ENCODE measurements around the gene VGLL4.
A peak's percentile ranks its signal among the peaks of the same experiment; 100 is the strongest.

Gene VGLL4

DNA sequence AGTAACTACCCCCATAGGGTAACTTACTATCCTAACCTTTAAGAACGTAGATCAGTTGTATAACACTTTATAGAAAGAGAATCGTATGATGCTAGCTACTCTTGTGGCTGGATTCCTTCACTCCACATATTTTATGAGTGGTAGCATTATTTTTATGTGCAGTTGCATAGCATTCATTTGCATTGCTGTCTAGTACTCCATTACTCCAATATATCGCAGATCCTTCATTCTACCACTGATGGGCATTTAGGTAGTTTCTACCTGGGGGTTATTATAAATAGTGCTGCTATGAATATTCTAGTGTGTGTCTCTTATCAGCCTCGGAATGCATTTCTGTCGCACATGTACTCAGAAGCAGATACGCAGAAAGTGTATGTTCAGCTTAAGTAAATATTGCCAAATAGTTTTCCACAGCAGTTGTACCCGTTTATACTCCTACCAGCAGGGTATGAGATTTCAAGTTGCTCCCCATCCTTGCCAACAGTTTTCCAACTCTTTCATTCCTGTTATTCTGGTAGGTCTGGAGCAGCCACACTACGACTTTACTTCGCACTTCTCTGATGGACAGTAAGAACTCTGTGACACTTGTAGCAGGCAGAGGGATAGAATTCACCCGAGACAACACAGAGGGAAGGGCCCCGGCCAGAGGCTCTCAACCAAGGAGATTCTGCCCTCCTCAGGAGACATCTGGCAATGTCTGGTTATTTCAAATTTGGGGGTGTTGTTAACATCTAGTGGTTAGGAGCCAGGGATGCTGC lies 9.8 kb upstream of the VGLL4 start:
- DNase-seq (ENCODE audit: low read depth): no peak

DNA sequence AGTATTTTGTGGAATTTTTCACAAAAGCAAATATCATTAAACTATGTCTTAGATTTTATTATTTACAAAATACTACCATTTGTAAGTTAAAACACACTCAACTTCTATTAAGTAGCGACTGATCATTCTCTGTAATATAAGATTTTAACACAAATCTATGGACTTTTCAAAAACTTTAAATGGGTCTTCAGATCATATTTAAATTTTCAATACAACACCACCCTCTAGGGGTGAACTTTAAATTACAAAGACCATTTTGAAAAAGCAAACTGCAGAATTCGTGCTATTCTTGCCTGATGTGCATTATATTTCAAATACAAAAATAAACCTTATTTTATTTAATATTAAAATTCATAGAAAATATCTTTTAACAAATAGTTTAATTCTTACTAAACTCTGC lies 8.2 kb upstream of the VGLL4 start:
- DNase-seq (ENCODE audit: low read depth): peak; percentile 62

DNA sequence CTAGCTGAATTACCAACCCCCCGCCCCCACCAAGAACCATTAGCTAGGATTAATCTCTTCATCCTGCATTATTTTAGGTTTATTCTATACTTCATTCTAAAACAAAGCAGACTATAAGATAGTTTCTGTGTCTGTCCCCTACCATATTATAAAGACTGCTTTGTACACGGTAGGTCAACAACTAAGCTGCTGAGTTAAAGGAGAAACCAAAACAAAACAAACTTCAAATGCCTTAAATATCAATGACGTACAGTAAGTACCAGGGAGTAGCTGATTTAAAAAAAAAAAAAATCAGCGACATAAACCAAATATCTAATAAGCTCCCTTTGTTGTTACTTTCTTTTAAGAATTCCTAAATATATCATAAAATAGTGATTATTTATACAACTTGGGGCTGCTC lies 7.8 kb upstream of the VGLL4 start:
- no peak for DNase-seq (ENCODE audit: low read depth)

DNA sequence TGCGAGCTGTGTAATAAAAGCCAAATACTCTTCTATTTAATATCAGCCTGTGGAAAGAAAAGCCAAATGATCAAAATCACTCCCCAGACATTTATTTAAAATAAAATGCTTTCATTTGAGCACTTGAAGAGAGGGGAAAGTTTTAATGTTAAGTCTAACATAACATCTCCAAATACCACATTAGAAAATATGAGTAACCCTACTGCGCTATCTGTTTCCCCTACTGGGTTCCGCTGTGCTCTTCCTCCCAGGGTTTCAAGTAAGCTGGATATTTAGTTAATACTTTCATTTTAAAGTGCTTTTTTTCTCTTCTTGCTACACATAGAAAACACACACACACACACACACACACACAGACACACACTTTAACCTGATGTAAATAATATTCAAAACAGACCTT lies 6.7 kb upstream of the VGLL4 start:
- no peak for DNase-seq (ENCODE audit: low read depth)

DNA sequence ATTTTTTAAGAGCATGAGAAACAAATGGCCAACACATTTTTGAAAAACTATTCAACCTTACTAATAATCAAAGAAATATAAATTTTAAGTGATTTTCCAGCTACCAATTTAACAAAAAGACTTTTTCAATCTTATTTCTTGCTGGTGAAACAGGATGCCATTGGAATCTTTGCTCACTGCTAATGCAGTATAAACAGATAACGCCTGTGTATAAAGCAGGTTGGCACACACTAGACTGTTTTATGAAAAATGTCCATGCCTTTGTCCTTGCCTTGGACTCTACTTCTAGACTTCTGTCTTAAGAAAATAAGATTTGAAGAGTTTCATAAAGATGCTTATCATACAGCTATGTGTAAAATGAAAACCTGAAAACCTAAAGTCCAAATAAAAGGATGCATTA lies 5.0 kb upstream of the VGLL4 start:
- DNase-seq (ENCODE audit: low read depth): no peak

DNA sequence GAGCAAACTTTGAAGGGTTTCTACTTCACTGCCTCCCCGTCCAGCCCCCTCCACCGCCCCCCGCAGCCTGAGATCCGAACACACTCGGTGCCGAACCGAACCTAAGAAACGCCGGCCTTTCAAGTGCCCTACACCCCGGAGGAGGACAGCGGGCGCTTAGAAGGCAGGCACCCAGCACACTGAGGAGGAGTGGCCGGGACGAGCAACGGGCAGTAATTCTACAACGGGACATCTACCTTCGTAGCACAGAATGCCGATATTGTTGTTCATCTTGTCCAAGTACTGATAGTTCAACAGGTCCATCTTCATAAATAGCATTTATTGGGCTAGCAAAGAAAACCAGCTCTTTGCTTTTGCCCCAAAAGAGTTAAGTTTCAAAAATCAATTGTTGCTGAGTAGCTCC lies 513 bp downstream of the VGLL4 start:
- DNase-seq (ENCODE audit: low read depth): peak; percentile 72

DNA sequence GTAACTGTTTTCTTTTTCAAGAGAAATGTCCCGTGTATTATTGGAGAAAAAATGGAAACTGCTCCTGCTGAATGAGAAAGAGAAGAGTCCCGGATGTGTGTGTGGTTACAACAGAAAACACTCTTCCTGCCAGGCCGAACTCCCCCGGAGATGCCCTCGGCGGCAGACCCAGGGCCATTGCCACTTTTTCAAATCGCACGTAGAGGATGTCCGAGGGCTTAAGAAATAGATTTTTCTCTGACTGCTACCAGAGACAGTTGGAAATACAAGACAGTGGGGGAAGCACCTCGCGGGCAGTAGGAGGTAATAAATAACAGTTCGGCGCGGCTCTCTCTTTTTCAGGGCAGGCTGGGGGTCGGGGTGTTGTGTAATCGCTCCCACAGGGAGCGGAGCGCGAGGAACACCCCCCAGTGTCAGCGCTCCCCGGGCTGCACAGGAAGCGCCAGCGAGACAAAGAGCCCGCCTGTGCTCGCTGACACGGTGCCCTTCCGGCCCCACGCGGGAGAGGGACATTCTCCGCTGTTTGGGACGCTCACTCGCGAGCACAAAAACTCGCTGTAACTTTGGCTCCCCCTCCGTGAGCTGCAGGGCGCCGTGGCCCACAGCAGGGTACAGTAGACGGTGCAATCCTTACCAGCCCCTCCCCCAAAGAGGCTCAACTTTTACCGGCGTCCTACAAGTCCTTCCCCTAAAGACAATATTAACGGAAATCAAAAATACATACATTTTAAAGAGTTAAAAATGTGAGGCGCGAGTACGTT lies 1.1 kb downstream of the VGLL4 start:
- peak; percentile 86 for DNase-seq (ENCODE audit: low read depth)

DNA sequence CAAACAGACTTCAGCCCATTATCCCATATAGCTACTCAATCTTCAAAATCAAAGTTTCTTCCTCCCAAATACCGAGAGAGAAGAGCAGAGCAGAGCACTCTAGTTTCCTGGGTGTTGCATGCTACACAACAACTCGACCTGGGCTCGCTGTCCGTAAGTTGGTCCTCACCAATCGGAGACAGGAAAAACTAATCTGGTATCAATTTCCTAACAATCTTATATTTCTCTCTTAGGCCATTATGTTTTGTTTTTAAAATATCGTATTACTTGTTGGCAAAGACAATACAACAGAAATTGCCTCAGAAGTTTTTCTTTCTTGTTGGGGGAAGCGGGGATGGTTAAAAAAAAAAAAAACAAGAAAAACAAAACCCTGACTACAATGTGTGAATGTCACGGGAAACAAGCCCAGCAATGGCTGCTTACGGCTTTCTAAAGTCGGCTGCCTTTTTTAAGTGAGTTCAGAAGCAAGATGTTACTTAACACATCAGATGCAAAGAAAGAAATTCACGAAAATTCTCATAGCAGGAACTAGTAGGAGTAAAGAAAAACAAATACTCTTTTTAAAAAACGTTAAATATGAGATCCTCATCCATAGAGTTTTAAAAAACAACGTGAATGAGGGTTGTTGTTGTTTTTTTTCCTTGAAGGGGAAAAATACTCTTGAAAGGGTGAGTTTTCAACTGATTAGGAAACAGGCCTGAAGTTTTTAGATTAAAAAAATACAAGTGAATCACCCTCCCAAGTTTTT lies 1.9 kb downstream of the VGLL4 start:
- peak; percentile 69 for DNase-seq (ENCODE audit: low read depth)

DNA sequence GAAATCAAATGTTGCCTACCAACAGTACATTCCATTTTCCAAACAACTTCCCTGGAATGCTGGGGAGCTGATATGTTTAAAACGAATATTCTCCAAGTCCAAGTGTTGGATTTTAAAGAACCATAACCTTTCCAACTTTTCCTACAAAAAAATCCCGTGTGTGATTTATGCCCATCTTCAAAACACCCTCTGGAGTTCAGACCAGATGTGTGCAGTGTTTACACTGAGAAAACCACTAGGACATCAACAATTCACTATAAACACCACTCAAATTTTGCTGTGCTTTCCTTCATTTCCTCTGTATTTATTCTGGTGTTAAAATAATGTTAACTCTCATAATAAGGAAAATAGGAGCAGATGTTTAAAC lies 2.4 kb downstream of the VGLL4 start:
- peak; percentile 45 for DNase-seq (ENCODE audit: low read depth)

DNA sequence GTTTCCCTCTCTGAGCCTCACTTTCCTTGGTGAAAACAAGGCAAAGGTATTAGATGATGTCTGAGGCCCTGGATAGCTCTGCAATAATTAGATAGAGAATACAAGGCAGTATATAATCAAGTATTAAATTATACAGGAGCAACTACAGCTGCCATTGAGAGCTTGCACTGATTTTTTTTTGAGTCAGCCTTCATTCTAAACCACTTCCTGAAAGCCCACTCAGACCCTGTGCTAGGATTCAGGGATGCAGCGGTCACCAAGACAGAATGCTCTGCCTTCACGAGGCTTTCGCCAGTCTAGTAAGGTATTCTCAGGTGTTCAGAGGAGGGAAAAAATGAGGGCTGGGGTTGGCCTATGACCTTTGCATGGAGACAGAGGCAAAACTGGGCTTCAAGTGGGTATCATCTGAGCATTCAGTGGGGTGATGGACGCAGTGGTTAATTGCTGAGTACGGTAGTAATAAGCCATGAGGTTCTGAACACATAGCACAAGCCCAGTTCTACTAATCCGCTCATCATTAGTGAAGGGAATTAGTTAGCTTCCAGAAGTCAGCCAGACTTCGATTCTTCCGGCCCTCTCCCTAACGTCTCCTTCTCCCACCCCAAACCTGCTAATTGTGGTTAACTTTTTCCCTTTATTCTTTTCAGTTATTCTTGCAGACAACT lies 3.6 kb downstream of the VGLL4 start:
- DNase-seq (ENCODE audit: low read depth): peak; percentile 58

DNA sequence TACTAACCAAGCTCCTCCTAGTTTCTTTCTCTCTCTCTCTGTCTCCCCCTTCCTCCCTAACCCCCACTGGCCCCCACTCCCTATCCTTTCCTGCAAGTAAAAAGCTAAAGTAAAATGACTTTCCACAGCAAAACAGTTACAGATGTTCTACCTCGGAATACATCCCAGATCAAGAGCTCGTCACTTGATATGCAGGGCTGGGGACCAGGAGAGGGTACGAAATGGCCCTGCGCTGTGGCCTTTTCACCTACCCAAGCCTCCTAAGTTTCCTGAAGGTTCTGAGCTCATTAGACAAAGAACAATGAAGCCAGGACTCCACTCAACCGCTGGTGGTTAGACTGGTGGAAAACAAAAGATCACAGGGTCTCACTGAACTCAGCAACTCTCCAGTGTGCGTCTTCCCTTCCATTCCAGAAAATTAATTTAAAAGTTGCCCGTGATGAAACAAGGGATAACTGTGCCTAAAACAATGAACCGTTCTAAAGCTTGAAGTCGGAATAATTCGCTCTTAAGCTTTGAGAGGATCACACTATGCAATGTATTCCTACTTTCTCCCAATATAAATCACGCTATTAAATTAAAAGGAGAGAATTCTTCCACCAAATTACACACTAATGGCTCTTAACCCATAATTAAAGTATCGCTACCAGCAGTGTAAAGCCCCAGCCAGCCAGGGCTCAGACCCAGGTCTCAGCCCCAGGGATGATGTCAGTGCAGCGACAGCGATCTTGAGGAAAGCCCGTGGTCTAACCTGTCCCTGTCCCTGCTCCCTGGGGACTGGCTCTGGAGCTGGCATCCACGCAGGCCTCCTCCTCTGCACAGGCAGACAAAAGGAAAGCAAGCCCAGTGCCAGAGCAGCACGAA lies 5.0 kb downstream of the VGLL4 start:
- no peak for DNase-seq (ENCODE audit: low read depth)

DNA sequence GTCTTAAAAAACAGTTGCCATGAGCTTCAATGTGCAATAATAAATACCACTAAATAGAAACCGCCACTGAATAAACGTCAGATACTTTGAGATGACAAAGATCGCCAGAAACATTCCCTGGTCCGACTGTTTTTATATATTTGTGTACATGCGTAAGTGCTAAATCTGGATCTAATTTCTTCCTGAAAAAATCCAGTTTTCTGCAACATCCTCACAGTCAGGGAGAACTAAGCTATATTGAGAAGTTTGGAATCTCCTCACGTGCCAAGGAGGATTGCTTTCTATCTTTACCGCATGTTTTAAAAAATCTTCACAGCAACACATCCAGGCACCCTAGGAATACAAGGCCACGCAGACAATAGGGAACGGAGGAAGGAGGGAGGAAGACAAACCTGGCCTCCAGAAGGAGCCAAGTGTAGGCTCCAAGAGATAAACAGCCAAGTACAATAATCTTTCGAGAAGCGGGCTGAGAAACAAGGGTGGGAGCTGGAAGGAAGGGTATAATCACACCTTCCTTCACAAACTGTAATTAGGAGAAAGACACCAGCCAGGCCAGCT lies 5.7 kb downstream of the VGLL4 start:
- peak; percentile 17 for DNase-seq (ENCODE audit: low read depth)

DNA sequence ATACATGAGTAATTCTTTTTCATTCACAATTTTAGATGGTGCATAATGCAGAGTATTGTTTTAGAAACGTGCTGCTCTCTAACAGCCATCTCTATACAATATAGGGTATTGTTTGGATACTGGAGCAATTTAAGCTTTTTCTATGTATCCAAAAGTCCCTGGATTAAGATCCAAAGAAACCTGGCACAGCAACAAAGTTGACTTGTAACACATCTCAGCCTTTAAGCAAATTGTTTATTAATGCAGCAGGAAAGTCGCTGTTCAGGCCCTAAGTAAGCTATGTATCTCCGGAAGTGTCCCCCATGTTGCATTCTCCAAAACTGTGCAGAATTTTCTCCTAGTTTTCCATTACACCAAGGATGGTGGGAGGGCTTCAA lies 7.3 kb downstream of the VGLL4 start:
- DNase-seq (ENCODE audit: low read depth): no peak

DNA sequence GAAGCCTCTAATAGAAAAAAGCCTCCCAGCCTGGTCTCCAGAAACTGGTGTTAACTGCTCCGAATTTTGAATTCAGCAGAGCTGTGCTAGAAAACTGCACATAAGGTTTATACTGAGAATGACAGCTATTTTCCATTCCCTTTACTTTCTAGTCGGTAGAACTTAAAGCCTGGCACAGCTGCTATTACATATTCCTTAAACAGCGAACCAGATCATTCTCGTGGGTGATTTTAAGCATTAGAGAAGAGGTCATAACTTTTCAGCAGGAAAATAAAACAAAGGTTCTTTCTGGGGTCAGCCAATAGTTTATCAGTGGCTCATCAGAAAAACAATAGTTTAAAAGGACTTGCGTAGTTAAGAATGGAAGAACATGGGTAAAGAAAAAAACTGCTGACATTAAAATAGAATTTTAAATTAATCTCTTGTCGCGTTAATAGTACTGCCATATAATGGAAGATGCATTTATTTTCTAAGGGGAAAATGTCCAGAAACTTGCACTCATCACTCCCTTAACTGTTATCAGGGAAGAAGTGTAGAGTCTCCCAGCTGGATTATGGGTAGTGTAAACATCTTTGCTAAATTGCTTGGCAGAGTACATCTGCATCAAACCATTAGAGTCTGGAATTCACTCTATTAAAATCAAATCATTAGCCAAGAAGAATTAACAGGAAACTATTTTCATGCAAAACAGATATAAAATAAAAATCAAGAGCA lies 7.9 kb downstream of the VGLL4 start:
- no peak for DNase-seq (ENCODE audit: low read depth)

DNA sequence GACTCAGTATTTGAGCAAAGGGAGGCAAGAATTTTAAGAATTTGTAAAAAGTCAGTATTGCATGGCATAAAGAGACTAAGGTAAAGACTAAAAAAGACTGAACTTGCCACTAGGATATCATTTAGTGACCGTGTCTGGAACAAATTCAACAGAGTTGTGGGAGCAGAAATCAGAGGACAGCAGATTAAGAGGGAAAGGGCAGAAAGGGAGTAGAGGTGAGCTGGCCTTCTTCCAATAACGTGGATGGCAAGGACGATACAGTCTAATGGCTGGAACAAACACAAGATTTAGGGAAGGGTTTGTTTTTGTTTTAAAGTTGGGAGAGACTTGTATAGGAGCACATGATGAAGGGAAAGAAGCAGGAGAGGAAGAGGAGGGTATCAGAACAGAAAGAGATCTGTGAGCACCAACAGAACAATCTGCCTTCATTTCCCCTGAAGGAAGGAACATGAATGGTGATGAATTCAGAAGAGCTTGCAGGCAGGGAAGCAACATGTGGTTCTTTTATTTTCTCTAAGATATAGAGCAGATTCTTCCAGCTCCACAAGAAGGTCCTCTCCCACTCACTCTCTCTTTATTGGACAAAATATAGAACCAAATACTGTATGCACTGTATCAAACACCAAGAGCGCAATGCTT lies 8.6 kb downstream of the VGLL4 start:
- no peak for DNase-seq (ENCODE audit: low read depth)

DNA sequence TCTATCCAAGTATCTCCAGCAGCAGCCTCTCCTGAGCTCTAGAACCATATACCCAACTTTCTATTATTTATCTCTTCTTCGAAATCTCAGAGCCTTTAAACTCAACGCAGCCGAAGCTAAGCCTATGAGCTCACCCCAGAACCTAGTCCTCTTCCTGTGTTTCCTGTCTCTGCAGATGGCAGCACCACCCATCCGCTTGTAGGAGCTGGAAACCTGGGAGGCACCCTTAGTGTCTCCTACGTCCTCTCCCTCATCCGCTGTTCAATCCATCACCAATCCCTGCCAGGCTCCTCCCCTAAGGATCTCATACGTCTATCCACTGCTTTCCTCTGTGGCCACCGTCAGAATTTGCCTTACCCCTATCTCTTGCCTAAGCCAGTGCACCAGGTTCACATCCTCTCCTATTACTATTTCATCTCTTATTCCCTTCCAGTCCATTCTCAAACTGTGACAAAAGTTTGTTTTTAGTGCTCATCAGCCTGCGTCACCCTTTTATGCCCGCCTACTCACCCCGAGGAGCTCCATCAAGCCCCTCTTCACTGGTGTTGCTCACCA lies 9.6 kb downstream of the VGLL4 start:
- DNase-seq (ENCODE audit: low read depth): no peak

DNA sequence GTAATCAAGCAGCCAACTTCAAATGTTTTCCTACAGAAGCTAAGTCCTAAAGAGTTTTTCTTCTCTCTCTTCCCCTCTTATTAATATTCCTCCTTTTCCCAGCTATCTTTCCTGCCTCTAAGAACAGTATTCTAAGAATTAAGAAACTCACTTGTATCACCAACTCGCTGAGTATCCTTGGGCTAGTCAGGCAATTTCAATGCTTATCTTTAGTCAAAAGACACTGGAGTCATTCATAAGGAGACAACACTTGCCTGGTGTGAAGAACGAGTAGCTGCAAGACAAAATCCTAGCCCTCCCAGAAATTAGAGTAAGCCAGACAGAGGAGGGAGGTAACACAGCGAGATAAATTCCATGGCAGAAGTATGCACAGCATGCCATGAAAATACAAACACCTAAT lies 10.7 kb downstream of the VGLL4 start:
- no peak for DNase-seq (ENCODE audit: low read depth)

DNA sequence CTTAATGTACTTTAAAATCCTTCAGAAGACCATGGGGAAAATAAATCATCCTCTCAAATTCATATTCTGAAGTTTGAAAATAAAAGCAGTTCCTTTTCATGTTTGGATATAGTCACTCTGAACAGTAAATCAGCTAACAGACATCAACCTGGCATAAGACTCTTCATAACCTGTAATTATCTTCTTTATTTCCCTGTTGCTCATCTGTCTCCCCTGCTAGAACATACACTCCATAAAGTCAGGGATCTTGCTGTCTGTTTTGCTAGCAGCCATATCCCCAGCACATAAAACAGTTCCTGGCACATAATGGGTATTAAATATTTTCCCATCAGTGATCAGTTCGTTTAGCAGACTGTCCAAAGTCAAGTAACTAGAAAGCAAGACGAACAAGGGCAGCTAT lies 11.2 kb downstream of the VGLL4 start:
- no peak for DNase-seq (ENCODE audit: low read depth)

DNA sequence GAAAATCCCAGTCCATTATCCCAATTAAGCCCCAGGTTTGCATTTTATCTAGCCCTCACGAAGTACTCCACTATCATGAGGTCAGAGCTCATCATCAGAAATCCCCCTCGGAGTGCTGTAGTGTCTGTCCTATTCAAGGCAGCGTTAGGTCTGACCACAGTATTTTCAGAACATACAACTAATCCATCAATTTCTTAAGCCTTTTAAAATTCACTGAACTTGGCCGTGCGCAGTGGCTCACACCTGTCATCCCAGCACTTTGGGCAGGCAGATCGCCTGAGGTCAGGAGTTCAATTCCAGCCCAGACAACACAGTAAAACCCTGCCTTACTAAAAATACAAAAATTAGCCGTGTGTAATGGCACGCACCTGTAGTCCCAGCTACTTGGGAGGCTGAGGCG lies 11.9 kb downstream of the VGLL4 start:
- DNase-seq (ENCODE audit: low read depth): no peak

DNA sequence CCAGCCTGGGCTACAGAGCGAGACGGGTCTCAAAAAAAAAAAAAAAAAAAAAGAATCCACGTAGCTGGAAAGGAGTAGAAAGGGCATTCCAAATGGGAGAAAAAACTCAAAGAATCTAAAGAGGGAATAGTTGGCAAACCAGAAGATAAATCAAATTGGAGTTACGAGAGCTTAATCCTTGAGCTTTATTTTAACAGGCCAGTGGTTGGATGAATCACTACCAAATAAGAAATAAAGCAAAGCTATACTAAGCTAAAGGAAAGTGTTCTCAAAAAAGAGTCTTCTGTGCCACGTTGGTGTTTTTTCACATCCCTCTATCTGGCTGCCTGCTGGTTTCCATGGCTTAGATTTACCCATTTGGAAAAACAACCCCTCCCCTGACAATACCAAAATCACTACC lies 14.0 kb downstream of the VGLL4 start:
- DNase-seq (ENCODE audit: low read depth): no peak

Data from ELR (cell line).